Loucy (cell line): Measurements from ENCODE around the gene OR5AR1.

Source experiments
- H2AFZ ChIP-seq: fragments of 200-600 bp; sonication (generic); 2 replicates; pipeline ENCODE4 v1.6.0; 2016; ENCODE audit warnings: antibody characterized with exemption, mild to moderate bottlenecking, low read length, moderate library complexity
- H3F3A ChIP-seq: fragments of 200-600 bp; 2 replicates; pipeline ENCODE4 v1.6.0; 2016; ENCODE audit warnings: antibody characterized with exemption, low read depth, mild to moderate bottlenecking
- H3K27me3 ChIP-seq: fragments of 200-600 bp; sonication (generic); 2 replicates; pipeline ENCODE4 v1.6.1; 2014; ENCODE audit warnings: low read length, mild to moderate bottlenecking; ENCODE audit not compliant: insufficient read depth, poor library complexity, severe bottlenecking
- H3K36me3 ChIP-seq: fragments of 200-600 bp; sonication (generic); 2 replicates; pipeline ENCODE4 v1.6.1; 2016; ENCODE audit warnings: low read length; ENCODE audit not compliant: insufficient read depth
- H3K4me1 ChIP-seq: fragments of 200-600 bp; sonication (generic); 2 replicates; pipeline ENCODE4 v1.5.1; 2014; ENCODE audit warnings: low read length, mild to moderate bottlenecking; ENCODE audit not compliant: insufficient read depth, poor library complexity, severe bottlenecking
- H3K4me2 ChIP-seq: fragments of 200-600 bp; sonication (generic); 2 replicates; pipeline ENCODE4 v1.6.0; 2014; ENCODE audit warnings: antibody characterized with exemption, low read length, low read depth, mild to moderate bottlenecking; ENCODE audit not compliant: poor library complexity, severe bottlenecking
- H3K4me3 ChIP-seq: fragments of 200-600 bp; sonication (generic); 2 replicates; pipeline ENCODE4 v1.5.1; 2014; ENCODE audit warnings: low read length, mild to moderate bottlenecking, mixed read lengths; ENCODE audit not compliant: poor library complexity, severe bottlenecking
- H3K79me2 ChIP-seq: fragments of 200-600 bp; sonication (generic); 2 replicates; pipeline ENCODE4 v1.6.1; 2014; ENCODE audit warnings: low read length; ENCODE audit not compliant: insufficient read depth
- H3K9ac ChIP-seq: fragments of 200-600 bp; sonication (generic); 2 replicates; pipeline ENCODE4 v1.6.0; 2014; ENCODE audit warnings: mild to moderate bottlenecking, low read depth, low read length, moderate library complexity; ENCODE audit not compliant: poor library complexity, severe bottlenecking
- H3K9me2 ChIP-seq: fragments of 200-600 bp; sonication (generic); replicated peaks from 2 replicates; pipeline ENCODE4 v1.6.1; 2016; ENCODE audit warnings: low read depth, low read length, mixed read lengths
- H3K9me3 ChIP-seq: fragments of 200-600 bp; sonication (generic); 2 replicates; pipeline ENCODE4 v1.6.1; 2014; ENCODE audit warnings: mild to moderate bottlenecking, antibody characterized with exemption, low read length, low read depth; ENCODE audit not compliant: insufficient read depth
- H4K20me1 ChIP-seq: fragments of 200-600 bp; sonication (generic); 2 replicates; pipeline ENCODE4 v1.6.0; 2014; ENCODE audit warnings: antibody characterized with exemption, low read length, mild to moderate bottlenecking; ENCODE audit not compliant: insufficient read depth, poor library complexity, severe bottlenecking
- CTCF ChIP-seq: fragments of 200-600 bp; sonication (generic); conservative IDR thresholded peaks from 2 replicates; pipeline ENCODE4 v1.5.1; 2014; ENCODE audit warnings: mild to moderate bottlenecking, antibody characterized with exemption, low read length
- EZH2phosphoT487 ChIP-seq: fragments of 200-600 bp; IDR thresholded peaks from 2 replicates; pipeline ENCODE4 v1.6.1; 2018; ENCODE audit warnings: antibody characterized with exemption, mild to moderate bottlenecking, moderate library complexity, borderline replicate concordance

Gene OR5AR1

GRCh38 chr11:56642339-56642738, 21.1 kb upstream of the OR5AR1 start, which contains the start of gene OR5AP2:
Gene OR5AP2, minus strand, starts transcription at chr11:56642439. Its CDS starts 0 bp downstream, at chr11:56642439.
- H3K9me3 ChIP-seq: no peaks in the 10 kb centered on the region
- no peaks in the 10 kb centered on the region for H4K20me1 ChIP-seq
- H3K9me2 ChIP-seq: no peaks in the 10 kb centered on the region
- no peak for TF ChIP-seq EZH2phosphoT487
- no peak for TF ChIP-seq CTCF
- H3K27me3 ChIP-seq: no peaks in the 10 kb centered on the region
- no peak within 1 kb of the TSS for H3K4me2 ChIP-seq
- H2AFZ ChIP-seq: no peak within 1 kb of the TSS
- H3K4me3 ChIP-seq: no peak within 1 kb of the TSS
- no peaks in the 10 kb centered on the region for H3F3A ChIP-seq
- no peaks in the 10 kb centered on the region for H3K79me2 ChIP-seq
- H3K4me1 ChIP-seq: no peaks in the 10 kb centered on the region
- H3K36me3 ChIP-seq: no peaks in the 10 kb centered on the region
- no peak within 1 kb of the TSS for H3K9ac ChIP-seq

- Histone ChIP-seq H3K27me3 (no peaks in the 10 kb centered on the region), H3K9me3 (no peaks in the 10 kb centered on the region), H3K9me2 (no peaks in the 10 kb centered on the region), H3K4me1 (no peaks in the 10 kb centered on the region), H3K79me2 (no peaks in the 10 kb centered on the region), H3K4me2 (no peak overlapping the region), H4K20me1 (no peaks in the 10 kb centered on the region), H3K36me3 (no peaks in the 10 kb centered on the region), H3F3A (no peaks in the 10 kb centered on the region), H3K4me3 (no peak overlapping the region), H2AFZ (no peak overlapping the region), H3K9ac (no peak overlapping the region)
- TF ChIP-seq EZH2phosphoT487: no peak
- TF ChIP-seq CTCF: no peak
Observed at GRCh38 chr11:56659755-56660154, 3.7 kb upstream of the OR5AR1 start.

- H3K4me2 ChIP-seq: no peak overlapping the region
- H4K20me1 ChIP-seq: no peaks in the 10 kb centered on the region
- H3K4me1 ChIP-seq: no peaks in the 10 kb centered on the region
- no peaks in the 10 kb centered on the region for H3K9me3 ChIP-seq
- no peaks in the 10 kb centered on the region for H3K79me2 ChIP-seq
- no peak overlapping the region for H3K9ac ChIP-seq
- no peak overlapping the region for H2AFZ ChIP-seq
- no peaks in the 10 kb centered on the region for H3K36me3 ChIP-seq
- H3K4me3 ChIP-seq: no peak overlapping the region
- H3K27me3 ChIP-seq: no peaks in the 10 kb centered on the region
- TF ChIP-seq EZH2phosphoT487 (no peak), CTCF (no peak)
- no peaks in the 10 kb centered on the region for H3K9me2 ChIP-seq
- no peaks in the 10 kb centered on the region for H3F3A ChIP-seq
Observed at GRCh38 chr11:56670984-56671383, 7.5 kb downstream of the OR5AR1 start.
